ENCODE data around the gene OR13C9.
"Not testable (repeated sequence)": the region's sequence is repeated elsewhere in the genome, so short reads cannot be mapped to it uniquely, and the experiment has no call there.

Gene OR13C9, protein sequence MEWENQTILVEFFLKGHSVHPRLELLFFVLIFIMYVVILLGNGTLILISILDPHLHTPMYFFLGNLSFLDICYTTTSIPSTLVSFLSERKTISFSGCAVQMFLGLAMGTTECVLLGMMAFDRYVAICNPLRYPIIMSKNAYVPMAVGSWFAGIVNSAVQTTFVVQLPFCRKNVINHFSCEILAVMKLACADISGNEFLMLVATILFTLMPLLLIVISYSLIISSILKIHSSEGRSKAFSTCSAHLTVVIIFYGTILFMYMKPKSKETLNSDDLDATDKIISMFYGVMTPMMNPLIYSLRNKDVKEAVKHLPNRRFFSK

GRCh38 chr9:104618104-104618503 lies at the start of gene OR13C9:
OR13C9 (minus strand) TSS chr9:104618204; CDS start chr9:104618204, 0 bp downstream.
- Histone ChIP-seq H3K4me1 (ENCODE audit: insufficient read depth, low read length) (no peaks in the 10 kb centered on the region), H2AFZ (ENCODE audit: low read depth, low read length) (no peak within 1 kb of the TSS), H3K27me3 (ENCODE audit: insufficient read depth, low read length) (peaks cover 2% of the 10 kb centered on the region), H3K9me3 (ENCODE audit: low read length) (no peaks in the 10 kb centered on the region), H3K4me3 (ENCODE audit: low read length) (no peak within 1 kb of the TSS), H3K36me3 (ENCODE audit: insufficient read depth, low read length) (no peaks in the 10 kb centered on the region)

DNA sequence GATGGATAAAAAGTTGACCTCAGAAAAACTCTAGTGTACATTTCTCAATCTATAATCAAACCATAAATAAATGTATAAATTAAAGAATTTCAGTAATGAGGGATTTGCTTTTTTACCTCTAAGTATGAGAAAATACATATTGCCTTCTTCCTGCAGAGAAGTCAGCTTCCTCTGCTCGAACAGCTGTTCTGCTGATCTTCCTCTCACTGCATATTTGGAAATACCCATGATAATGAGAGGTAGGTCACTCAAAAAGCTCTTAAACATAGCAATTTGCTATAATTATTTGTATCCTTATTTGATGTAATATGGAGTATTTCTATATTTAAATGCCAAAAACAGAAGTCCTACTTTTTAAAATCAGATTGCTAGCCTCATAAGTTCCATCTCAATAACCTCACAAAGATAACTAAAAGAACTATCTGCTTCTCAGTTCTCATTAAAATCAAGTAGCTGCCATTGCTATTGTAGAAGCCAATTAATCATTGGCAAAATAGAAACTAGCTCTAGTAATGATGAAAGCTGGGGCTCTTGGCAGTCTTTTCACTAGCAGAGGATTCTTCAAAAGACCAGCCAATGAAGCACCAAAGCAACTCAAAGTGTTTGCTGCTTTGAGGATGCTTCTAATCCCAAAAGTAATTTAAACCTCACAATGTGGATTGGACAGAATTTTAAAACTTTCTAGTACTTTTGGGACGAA lies 40.6 kb upstream of the OR13C9 start:
- Histone ChIP-seq H3K27me3 (ENCODE audit: insufficient read depth, low read length) (no peaks in the 10 kb centered on the region), H3K9me3 (ENCODE audit: low read length) (no peaks in the 10 kb centered on the region), H3K36me3 (ENCODE audit: insufficient read depth, low read length) (no peaks in the 10 kb centered on the region), H3K4me1 (ENCODE audit: insufficient read depth, low read length) (no peaks in the 10 kb centered on the region), H2AFZ (ENCODE audit: low read depth, low read length) (no peak overlapping the region), H3K4me3 (ENCODE audit: low read length) (no peak overlapping the region)

DNA sequence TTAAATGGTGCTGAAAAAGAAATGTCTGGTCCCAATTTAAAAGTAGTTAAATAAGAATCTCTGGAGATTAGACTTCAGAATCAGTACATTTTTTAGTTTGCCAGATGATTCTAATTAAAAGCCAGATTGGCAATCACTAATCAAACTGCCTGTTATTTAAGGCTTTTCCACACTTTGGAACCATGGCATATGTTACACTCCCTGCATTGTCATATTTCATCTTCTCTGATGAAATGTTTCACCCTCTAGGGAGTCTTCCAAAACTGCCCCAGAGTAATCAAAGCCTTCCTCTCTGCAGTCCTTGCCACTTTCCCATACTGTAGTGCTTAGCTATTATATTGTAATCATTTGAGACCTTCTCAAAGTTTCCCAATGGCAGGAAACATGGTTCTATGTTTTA lies 17.5 kb upstream of the OR13C9 start:
- no peaks in the 10 kb centered on the region for H3K36me3 ChIP-seq (ENCODE audit: insufficient read depth, low read length)
- H3K27me3 ChIP-seq (ENCODE audit: insufficient read depth, low read length) = no peaks in the 10 kb centered on the region
- no peak overlapping the region for H2AFZ ChIP-seq (ENCODE audit: low read depth, low read length)
- H3K9me3 ChIP-seq (ENCODE audit: low read length) = no peaks in the 10 kb centered on the region
- H3K4me1 ChIP-seq (ENCODE audit: insufficient read depth, low read length) = no peaks in the 10 kb centered on the region
- no peak overlapping the region for H3K4me3 ChIP-seq (ENCODE audit: low read length)

GRCh38 chr9:104633976-104634520 lies 16.0 kb upstream of the OR13C9 start:
- H3K36me3 ChIP-seq (ENCODE audit: insufficient read depth, low read length) = no peaks in the 10 kb centered on the region
- no peaks in the 10 kb centered on the region for H3K27me3 ChIP-seq (ENCODE audit: insufficient read depth, low read length)
- H3K9me3 ChIP-seq (ENCODE audit: low read length) = no peaks in the 10 kb centered on the region
- no peak overlapping the region for H2AFZ ChIP-seq (ENCODE audit: low read depth, low read length)
- H3K4me3 ChIP-seq (ENCODE audit: low read length) = no peak overlapping the region
- H3K4me1 ChIP-seq (ENCODE audit: insufficient read depth, low read length) = no peaks in the 10 kb centered on the region

DNA sequence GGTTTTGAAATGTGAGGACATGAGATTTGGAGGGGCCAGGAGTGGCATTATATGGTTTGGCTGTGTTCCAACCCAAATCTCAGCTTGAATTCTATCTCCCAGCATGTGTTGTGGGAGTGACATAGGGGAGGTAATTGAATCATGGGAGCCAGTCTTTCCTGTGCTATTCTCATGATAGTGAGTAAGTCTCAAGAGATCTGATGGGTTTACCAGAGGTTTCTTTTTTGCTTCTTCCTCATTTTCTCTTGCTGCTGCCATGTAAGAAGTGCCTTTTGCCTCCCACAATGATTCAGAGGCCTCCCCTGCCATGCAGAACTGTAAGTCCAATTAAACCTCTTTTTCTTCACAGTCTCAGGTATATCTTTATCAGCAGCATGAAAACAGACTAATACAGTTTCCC lies 8.0 kb upstream of the OR13C9 start:
- not testable (repeated sequence) for H3K4me3 ChIP-seq (ENCODE audit: low read length); H3K27me3 ChIP-seq (ENCODE audit: insufficient read depth, low read length); H3K9me3 ChIP-seq (ENCODE audit: low read length); H3K4me1 ChIP-seq (ENCODE audit: insufficient read depth, low read length); H3K36me3 ChIP-seq (ENCODE audit: insufficient read depth, low read length); H2AFZ ChIP-seq (ENCODE audit: low read depth, low read length)

- Histone ChIP-seq H3K4me3 (ENCODE audit: low read length) (no peak overlapping the region), H3K9me3 (ENCODE audit: low read length) (no peaks in the 10 kb centered on the region), H3K4me1 (ENCODE audit: insufficient read depth, low read length) (no peaks in the 10 kb centered on the region)
These were observed 586 bp downstream of the OR13C9 start for GRCh38 chr9:104617418-104617817.

DNA sequence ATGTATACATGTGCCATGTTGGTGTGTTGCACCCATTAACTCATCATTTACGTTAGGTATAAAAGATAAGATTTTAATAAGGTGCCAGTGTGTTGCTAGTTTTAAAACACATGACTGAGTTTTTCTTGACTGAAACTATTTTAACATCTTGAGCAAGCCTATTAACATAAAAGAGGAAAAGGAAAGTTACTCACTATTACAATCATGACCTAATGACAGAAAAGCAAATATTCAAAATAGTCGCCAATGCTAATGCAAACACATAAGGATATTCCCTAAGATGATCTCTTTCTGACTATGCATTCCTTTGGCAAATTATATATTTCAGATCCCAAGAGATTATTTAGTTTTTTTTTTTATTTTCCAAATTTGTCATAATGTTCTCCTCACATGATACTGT lies 6.8 kb downstream of the OR13C9 start:
- Histone ChIP-seq H3K4me1 (ENCODE audit: insufficient read depth, low read length) (peaks cover under 1% of the 10 kb centered on the region), H3K4me3 (ENCODE audit: low read length) (no peak overlapping the region)

More at GRCh38 chr9:104617418-104617817, 586 bp downstream of the OR13C9 start:
- no peaks in the 10 kb centered on the region for H3K36me3 ChIP-seq (ENCODE audit: insufficient read depth, low read length)
- no peak overlapping the region for H2AFZ ChIP-seq (ENCODE audit: low read depth, low read length)
- H3K27me3 ChIP-seq (ENCODE audit: insufficient read depth, low read length) = peaks cover 2% of the 10 kb centered on the region

DNA sequence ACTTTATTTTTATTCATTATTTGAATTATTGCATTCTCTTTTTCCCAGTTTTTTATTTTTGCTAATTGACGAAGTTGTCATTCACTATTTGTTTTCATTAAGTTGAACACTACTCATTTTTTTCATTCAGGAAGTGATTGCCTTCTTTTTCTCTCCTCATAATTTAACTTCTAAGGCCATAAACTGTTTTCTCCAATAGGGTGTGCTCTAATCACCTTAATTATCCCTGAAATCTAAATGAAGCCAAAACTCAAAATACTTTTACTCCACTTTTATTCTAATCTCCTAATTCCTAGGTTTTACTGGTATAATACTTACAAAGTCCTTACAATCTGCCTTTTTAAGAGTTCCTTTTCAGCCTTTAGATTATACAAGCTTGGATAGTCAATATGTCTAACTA lies 9.7 kb downstream of the OR13C9 start:
- no peaks in the 10 kb centered on the region for H3K27me3 ChIP-seq (ENCODE audit: insufficient read depth, low read length)
- H3K9me3 ChIP-seq (ENCODE audit: low read length) = no peaks in the 10 kb centered on the region

More for the DNA sequence above, 6.8 kb downstream of the OR13C9 start:
- Histone ChIP-seq H3K27me3 (ENCODE audit: insufficient read depth, low read length) (no peaks in the 10 kb centered on the region), H3K9me3 (ENCODE audit: low read length) (no peaks in the 10 kb centered on the region), H3K36me3 (ENCODE audit: insufficient read depth, low read length) (no peaks in the 10 kb centered on the region), H2AFZ (ENCODE audit: low read depth, low read length) (no peak overlapping the region)

DNA sequence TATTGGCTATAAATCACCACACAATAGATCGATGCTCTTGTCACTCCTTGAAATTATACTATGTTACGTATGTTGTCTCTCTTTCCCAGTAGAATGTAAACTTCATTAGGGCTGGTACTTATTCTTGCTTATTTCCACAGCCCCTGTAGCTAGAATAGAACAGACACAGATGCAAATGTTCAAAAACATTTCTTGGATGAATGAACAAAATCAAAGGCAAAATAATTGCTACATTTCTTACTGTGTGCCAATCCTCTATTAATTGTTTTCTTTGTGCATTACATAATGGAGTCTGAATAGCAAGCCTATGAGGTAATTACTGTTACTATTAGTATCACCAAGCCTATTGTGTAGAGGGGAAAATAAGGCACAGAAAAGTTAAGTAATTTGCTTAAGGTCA lies 11.9 kb downstream of the OR13C9 start:
- no peaks in the 10 kb centered on the region for H3K36me3 ChIP-seq (ENCODE audit: insufficient read depth, low read length)
- no peaks in the 10 kb centered on the region for H3K27me3 ChIP-seq (ENCODE audit: insufficient read depth, low read length)
- no peak overlapping the region for H3K4me3 ChIP-seq (ENCODE audit: low read length)
- peaks cover 4% of the 10 kb centered on the region for H3K4me1 ChIP-seq (ENCODE audit: insufficient read depth, low read length)
- no peaks in the 10 kb centered on the region for H3K9me3 ChIP-seq (ENCODE audit: low read length)
- H2AFZ ChIP-seq (ENCODE audit: low read depth, low read length) = no peak overlapping the region

More for the DNA sequence above, 9.7 kb downstream of the OR13C9 start:
- Histone ChIP-seq H3K4me3 (ENCODE audit: low read length) (no peak overlapping the region), H3K36me3 (ENCODE audit: insufficient read depth, low read length) (no peaks in the 10 kb centered on the region), H3K4me1 (ENCODE audit: insufficient read depth, low read length) (peaks cover 4% of the 10 kb centered on the region), H2AFZ (ENCODE audit: low read depth, low read length) (no peak overlapping the region)

DNA sequence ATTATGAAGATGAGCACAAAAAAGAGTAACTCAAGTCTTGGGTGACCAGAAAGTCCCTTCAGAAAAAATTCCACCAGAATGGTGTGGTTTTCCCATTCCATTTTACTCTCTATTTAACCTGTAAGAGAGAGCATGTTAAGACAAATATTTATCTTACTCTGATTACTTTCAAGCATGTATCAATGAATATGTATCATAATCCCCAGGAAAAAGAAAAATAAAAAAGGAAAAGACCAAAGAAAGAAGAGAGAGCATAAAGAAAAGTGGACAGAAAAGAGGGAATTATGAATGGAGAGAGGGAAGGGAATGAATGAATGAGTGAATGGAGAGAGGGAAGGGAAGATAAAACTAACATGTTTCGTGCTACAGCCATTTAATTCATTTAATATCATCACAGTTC lies 12.5 kb downstream of the OR13C9 start, which contains the start of gene OR13C2:
TSS of gene OR13C2 (minus strand) at position 101 of the 400 bp plus-strand sequence. CDS start at position 101, 0 bp downstream.
- H2AFZ ChIP-seq (ENCODE audit: low read depth, low read length); H3K27me3 ChIP-seq (ENCODE audit: insufficient read depth, low read length); H3K4me1 ChIP-seq (ENCODE audit: insufficient read depth, low read length): not testable (repeated sequence)

GRCh38 chr9:104604801-104605200 lies 13.2 kb downstream of the OR13C9 start:
- Histone ChIP-seq H3K36me3 (ENCODE audit: insufficient read depth, low read length) (no peaks in the 10 kb centered on the region), H2AFZ (ENCODE audit: low read depth, low read length) (no peak overlapping the region), H3K4me3 (ENCODE audit: low read length) (no peak overlapping the region), H3K9me3 (ENCODE audit: low read length) (no peaks in the 10 kb centered on the region), H3K27me3 (ENCODE audit: insufficient read depth, low read length) (no peaks in the 10 kb centered on the region), H3K4me1 (ENCODE audit: insufficient read depth, low read length) (peaks cover 4% of the 10 kb centered on the region)

More for the DNA sequence above, 12.5 kb downstream of the OR13C9 start, which contains the start of gene OR13C2:
- H3K9me3 ChIP-seq (ENCODE audit: low read length); H3K4me3 ChIP-seq (ENCODE audit: low read length); H3K36me3 ChIP-seq (ENCODE audit: insufficient read depth, low read length): not testable (repeated sequence)

- H3K4me1 ChIP-seq (ENCODE audit: insufficient read depth, low read length); H2AFZ ChIP-seq (ENCODE audit: low read depth, low read length); H3K4me3 ChIP-seq (ENCODE audit: low read length); H3K9me3 ChIP-seq (ENCODE audit: low read length); H3K27me3 ChIP-seq (ENCODE audit: insufficient read depth, low read length); H3K36me3 ChIP-seq (ENCODE audit: insufficient read depth, low read length): not testable (repeated sequence)
These were observed 18.7 kb downstream of the OR13C9 start, which contains the start of gene OR13C5 for GRCh38 chr9:104599313-104599712. OR13C5 (minus strand) TSS chr9:104599413; CDS start chr9:104599413, 0 bp downstream.

- H3K9me3 ChIP-seq (ENCODE audit: low read length); H2AFZ ChIP-seq (ENCODE audit: low read depth, low read length); H3K27me3 ChIP-seq (ENCODE audit: insufficient read depth, low read length): not testable (repeated sequence)
These were observed 19.3 kb downstream of the OR13C9 start for GRCh38 chr9:104598749-104599148.

More at GRCh38 chr9:104598749-104599148, 19.3 kb downstream of the OR13C9 start:
- not testable (repeated sequence) for H3K4me1 ChIP-seq (ENCODE audit: insufficient read depth, low read length); H3K4me3 ChIP-seq (ENCODE audit: low read length); H3K36me3 ChIP-seq (ENCODE audit: insufficient read depth, low read length)

Measured in neuron (in vitro differentiated cells).